ENCODE data around the gene DVL1. TPM values are rescaled to one million over a fixed set of nuclear protein-coding genes. Genes with fewer than 3 reads are reported as not detected.

The DVL1 gene
- total and polyA plus RNA-seq, 2 of the 13 experiments (the other 11 are each of a cell fraction or from before 2014, with no cell fraction given) = 30.8 to 60.4 TPM

DNA sequence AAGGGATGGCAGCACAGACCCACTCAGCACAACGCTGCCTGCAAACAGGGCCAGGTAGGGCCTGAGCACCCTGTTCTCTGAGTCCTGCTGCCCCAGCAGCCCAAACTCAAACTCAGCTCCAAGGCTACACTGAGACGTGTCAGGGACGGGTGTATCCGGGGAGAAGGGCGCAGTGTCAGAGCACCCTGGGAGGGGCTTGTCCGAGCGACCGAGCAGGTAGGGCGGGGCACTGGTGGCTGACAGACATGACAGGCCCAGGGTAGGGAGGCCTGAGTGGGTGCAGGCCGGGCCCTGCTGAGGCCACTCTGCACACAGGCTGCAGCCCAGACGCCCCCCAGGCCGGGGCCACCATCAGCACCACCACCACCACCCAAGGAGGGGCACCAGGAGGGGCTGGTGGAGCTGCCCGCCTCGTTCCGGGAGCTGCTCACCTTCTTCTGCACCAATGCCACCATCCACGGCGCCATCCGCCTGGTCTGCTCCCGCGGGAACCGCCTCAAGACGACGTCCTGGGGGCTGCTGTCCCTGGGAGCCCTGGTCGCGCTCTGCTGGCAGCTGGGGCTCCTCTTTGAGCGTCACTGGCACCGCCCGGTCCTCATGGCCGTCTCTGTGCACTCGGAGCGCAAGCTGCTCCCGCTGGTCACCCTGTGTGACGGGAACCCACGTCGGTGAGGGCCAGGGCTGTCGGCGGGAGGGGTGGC lies 63.5 kb downstream of the DVL1 start (continued):
- TF ChIP-seq, protein P1, sequence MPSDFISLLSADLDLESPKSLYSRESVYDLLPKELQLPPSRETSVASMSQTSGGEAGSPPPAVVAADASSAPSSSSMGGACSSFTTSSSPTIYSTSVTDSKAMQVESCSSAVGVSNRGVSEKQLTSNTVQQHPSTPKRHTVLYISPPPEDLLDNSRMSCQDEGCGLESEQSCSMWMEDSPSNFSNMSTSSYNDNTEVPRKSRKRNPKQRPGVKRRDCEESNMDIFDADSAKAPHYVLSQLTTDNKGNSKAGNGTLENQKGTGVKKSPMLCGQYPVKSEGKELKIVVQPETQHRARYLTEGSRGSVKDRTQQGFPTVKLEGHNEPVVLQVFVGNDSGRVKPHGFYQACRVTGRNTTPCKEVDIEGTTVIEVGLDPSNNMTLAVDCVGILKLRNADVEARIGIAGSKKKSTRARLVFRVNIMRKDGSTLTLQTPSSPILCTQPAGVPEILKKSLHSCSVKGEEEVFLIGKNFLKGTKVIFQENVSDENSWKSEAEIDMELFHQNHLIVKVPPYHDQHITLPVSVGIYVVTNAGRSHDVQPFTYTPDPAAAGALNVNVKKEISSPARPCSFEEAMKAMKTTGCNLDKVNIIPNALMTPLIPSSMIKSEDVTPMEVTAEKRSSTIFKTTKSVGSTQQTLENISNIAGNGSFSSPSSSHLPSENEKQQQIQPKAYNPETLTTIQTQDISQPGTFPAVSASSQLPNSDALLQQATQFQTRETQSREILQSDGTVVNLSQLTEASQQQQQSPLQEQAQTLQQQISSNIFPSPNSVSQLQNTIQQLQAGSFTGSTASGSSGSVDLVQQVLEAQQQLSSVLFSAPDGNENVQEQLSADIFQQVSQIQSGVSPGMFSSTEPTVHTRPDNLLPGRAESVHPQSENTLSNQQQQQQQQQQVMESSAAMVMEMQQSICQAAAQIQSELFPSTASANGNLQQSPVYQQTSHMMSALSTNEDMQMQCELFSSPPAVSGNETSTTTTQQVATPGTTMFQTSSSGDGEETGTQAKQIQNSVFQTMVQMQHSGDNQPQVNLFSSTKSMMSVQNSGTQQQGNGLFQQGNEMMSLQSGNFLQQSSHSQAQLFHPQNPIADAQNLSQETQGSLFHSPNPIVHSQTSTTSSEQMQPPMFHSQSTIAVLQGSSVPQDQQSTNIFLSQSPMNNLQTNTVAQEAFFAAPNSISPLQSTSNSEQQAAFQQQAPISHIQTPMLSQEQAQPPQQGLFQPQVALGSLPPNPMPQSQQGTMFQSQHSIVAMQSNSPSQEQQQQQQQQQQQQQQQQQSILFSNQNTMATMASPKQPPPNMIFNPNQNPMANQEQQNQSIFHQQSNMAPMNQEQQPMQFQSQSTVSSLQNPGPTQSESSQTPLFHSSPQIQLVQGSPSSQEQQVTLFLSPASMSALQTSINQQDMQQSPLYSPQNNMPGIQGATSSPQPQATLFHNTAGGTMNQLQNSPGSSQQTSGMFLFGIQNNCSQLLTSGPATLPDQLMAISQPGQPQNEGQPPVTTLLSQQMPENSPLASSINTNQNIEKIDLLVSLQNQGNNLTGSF (CRISPR knock-in tag; IDR thresholded peaks at IDR 0.05) = no peak
- TF ChIP-seq EEA1 (CRISPR knock-in tag; IDR thresholded peaks at IDR 0.05; ENCODE audit: borderline replicate concordance) (no peak), ZNF530 (CRISPR knock-in tag; IDR thresholded peaks at IDR 0.05; ENCODE audit: low read depth) (no peak), CENPT (CRISPR knock-in tag; IDR thresholded peaks at IDR 0.05; ENCODE audit: low read depth) (peak; percentile 34; the same call in 1 of the 2 replicates), JUN (CRISPR knock-in tag; IDR thresholded peaks at IDR 0.05) (no peak), ESRRA (CRISPR knock-in tag; IDR thresholded peaks at IDR 0.05; ENCODE audit: low read depth) (no peak), ZBTB38 (CRISPR knock-in tag; IDR thresholded peaks at IDR 0.05) (peak; percentile 38; the same call in 1 of the 2 replicates), HDAC2 (CRISPR knock-in tag; IDR thresholded peaks at IDR 0.05) (no peak), ETV6 (CRISPR knock-in tag; conservative IDR thresholded peaks at IDR 0.05) (no peak), ZNF589 (CRISPR knock-in tag; conservative IDR thresholded peaks at IDR 0.05) (no peak), ZNF569 (CRISPR knock-in tag; IDR thresholded peaks at IDR 0.05; ENCODE audit: borderline replicate concordance) (no peak), PCBP2 (optimal IDR thresholded peaks at IDR 0.05; ENCODE audit: low read depth, low read length, poor library complexity, severe bottlenecking) (no peak), ZZZ3 (CRISPR knock-in tag; IDR thresholded peaks at IDR 0.05; ENCODE audit: borderline replicate concordance) (no peak), ARNTL (CRISPR knock-in tag; IDR thresholded peaks at IDR 0.05) (no peak)
- TF ChIP-seq, protein P2, sequence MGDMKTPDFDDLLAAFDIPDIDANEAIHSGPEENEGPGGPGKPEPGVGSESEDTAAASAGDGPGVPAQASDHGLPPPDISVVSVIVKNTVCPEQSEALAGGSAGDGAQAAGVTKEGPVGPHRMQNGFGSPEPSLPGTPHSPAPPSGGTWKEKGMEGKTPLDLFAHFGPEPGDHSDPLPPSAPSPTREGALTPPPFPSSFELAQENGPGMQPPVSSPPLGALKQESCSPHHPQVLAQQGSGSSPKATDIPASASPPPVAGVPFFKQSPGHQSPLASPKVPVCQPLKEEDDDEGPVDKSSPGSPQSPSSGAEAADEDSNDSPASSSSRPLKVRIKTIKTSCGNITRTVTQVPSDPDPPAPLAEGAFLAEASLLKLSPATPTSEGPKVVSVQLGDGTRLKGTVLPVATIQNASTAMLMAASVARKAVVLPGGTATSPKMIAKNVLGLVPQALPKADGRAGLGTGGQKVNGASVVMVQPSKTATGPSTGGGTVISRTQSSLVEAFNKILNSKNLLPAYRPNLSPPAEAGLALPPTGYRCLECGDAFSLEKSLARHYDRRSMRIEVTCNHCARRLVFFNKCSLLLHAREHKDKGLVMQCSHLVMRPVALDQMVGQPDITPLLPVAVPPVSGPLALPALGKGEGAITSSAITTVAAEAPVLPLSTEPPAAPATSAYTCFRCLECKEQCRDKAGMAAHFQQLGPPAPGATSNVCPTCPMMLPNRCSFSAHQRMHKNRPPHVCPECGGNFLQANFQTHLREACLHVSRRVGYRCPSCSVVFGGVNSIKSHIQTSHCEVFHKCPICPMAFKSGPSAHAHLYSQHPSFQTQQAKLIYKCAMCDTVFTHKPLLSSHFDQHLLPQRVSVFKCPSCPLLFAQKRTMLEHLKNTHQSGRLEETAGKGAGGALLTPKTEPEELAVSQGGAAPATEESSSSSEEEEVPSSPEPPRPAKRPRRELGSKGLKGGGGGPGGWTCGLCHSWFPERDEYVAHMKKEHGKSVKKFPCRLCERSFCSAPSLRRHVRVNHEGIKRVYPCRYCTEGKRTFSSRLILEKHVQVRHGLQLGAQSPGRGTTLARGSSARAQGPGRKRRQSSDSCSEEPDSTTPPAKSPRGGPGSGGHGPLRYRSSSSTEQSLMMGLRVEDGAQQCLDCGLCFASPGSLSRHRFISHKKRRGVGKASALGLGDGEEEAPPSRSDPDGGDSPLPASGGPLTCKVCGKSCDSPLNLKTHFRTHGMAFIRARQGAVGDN (CRISPR knock-in tag; IDR thresholded peaks at IDR 0.05) = no peak; the same call in 1 of the 2 replicates
- TF ChIP-seq, protein P3, sequence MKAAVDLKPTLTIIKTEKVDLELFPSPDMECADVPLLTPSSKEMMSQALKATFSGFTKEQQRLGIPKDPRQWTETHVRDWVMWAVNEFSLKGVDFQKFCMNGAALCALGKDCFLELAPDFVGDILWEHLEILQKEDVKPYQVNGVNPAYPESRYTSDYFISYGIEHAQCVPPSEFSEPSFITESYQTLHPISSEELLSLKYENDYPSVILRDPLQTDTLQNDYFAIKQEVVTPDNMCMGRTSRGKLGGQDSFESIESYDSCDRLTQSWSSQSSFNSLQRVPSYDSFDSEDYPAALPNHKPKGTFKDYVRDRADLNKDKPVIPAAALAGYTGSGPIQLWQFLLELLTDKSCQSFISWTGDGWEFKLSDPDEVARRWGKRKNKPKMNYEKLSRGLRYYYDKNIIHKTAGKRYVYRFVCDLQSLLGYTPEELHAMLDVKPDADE (CRISPR knock-in tag; IDR thresholded peaks at IDR 0.05) = no peak

All from HepG2 (cell line).